ENCODE results near the gene COQ3. TPM values are rescaled to one million over a fixed set of nuclear protein-coding genes. Genes with fewer than 3 reads are reported as not detected.
"Not testable (repeated sequence)": the region's sequence is repeated elsewhere in the genome, so short reads cannot be mapped to it uniquely, and the experiment has no call there.

Gene COQ3
- total and polyA plus RNA-seq, 12 donors, result 22.4 to 41.5 (median 33.4) TPM

- intact Hi-C loops (cut with DNase I), result no loop called here
- TF ChIP-seq, protein P1, sequence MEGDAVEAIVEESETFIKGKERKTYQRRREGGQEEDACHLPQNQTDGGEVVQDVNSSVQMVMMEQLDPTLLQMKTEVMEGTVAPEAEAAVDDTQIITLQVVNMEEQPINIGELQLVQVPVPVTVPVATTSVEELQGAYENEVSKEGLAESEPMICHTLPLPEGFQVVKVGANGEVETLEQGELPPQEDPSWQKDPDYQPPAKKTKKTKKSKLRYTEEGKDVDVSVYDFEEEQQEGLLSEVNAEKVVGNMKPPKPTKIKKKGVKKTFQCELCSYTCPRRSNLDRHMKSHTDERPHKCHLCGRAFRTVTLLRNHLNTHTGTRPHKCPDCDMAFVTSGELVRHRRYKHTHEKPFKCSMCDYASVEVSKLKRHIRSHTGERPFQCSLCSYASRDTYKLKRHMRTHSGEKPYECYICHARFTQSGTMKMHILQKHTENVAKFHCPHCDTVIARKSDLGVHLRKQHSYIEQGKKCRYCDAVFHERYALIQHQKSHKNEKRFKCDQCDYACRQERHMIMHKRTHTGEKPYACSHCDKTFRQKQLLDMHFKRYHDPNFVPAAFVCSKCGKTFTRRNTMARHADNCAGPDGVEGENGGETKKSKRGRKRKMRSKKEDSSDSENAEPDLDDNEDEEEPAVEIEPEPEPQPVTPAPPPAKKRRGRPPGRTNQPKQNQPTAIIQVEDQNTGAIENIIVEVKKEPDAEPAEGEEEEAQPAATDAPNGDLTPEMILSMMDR (IDR thresholded peaks at IDR 0.05), result no peak
- 87 to 90% methylated on average over 5 of the region's 5 CpGs for WGBS, 2 donors
Measured at GRCh38 chr6:99341862-99342455, 52.0 kb downstream of the COQ3 start.

DNA sequence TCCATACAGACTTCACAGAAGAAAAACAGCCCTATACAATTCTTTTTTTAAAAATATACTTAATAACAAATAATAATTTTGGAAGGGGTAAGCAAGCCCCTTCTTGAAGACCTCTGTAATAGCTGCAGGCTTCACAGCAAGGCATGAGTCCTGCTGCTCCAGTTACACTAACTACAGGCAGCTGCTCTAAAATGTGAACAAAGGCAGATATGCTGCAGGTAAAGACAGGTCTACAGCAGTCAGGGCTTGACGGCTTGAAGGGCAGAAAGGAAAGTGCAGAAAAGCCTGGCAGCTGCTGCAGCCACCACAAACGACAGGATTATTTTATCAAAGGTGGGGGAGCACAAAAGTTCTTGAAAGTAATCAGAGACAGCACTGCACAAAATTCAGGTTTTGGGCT is 55.8 kb downstream of the COQ3 start:
- H3K9me3 ChIP-seq, result no peaks in the 10 kb centered on the region
- ATAC-seq, result no peak
- H3K27me3 ChIP-seq, result peaks cover 0 to 27% (median 11%) of the 10 kb centered on the region in 7 donors
- 38 to 49% methylated on average over 2 of the region's 2 CpGs for WGBS, 2 donors
- no peaks in the 10 kb centered on the region for H3K4me1 ChIP-seq
- TF ChIP-seq, protein P1 (IDR thresholded peaks at IDR 0.05), result no peak
- no peak for DNase-seq
- H3K27ac ChIP-seq, result no peak overlapping the region
- no peaks in the 10 kb centered on the region for H3K36me3 ChIP-seq
- intact Hi-C loops (cut with DNase I), result no loop called here
- no peak overlapping the region for H3K4me3 ChIP-seq

More at GRCh38 chr6:99341862-99342455, 52.0 kb downstream of the COQ3 start:
- Histone ChIP-seq H3K9me3 (no peaks in the 10 kb centered on the region), H3K4me3 (no peak overlapping the region), H3K36me3 (no peaks in the 10 kb centered on the region), H3K27me3 (peaks cover 0 to 47% (median 0%) of the 10 kb centered on the region in 7 donors), H3K27ac (no peak overlapping the region), H3K4me1 (no peaks in the 10 kb centered on the region)
- DNase-seq (no peak), ATAC-seq (no peak)

GRCh38 chr6:99335298-99335697 is 58.7 kb downstream of the COQ3 start:
- intact Hi-C loops (cut with DNase I); H3K27ac ChIP-seq: not testable (repeated sequence)

DNA sequence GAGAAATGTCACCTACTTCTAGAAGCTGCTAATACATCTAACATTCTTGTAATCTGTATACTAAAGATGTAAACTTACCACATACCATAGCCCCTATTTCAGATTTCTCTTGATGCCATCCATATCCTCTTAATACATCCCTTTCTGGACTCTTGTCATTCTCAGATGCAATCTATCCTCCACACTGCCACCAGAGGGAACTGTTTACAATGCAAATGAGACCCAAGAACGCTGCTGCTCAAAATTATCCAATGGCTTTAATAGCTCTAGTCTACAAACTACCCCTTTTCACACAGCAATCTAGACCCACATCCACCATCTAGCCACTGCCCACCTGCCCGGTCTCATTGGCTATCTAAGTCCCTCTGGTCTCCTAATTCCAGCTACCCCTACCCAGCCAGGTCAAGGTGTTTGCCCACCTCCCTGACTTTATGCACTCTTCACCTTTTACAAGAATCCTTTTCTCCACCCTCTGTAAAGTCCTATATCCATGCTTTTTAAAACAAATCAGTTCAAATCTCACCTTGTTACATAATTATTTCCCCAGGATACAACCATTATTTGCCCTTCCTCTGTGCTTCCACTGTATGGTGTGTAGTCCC is 59.4 kb downstream of the COQ3 start:
- WGBS, 2 donors, result 36 to 42% methylated on average over 2 of the region's 2 CpGs
- Histone ChIP-seq H3K4me3 (no peak overlapping the region), H3K36me3 (no peaks in the 10 kb centered on the region), H3K27me3 (peaks cover 0 to 27% (median 11%) of the 10 kb centered on the region in 7 donors), H3K9me3 (no peaks in the 10 kb centered on the region), H3K27ac (no peak overlapping the region), H3K4me1 (no peaks in the 10 kb centered on the region)
- ATAC-seq (peak in 3 of 8 donors; percentile 26 to 52 (median 35)), DNase-seq (no peak)
- TF ChIP-seq, protein P1 (IDR thresholded peaks at IDR 0.05), result peak in 7 of 9 donors; percentile 25 to 57 (median 45)
- intact Hi-C loops (cut with DNase I), result no loop called here

More at GRCh38 chr6:99335298-99335697, 58.7 kb downstream of the COQ3 start:
- 74 to 80% methylated on average over 6 of the region's 6 CpGs for WGBS, 2 donors
- DNase-seq, H3K36me3 ChIP-seq, H3K4me1 ChIP-seq, H3K4me3 ChIP-seq, ATAC-seq, H3K9me3 ChIP-seq: not testable (repeated sequence)
- H3K27me3 ChIP-seq, result peaks cover 0 to 27% (median 11%) of the 10 kb centered on the region in 7 donors

DNA sequence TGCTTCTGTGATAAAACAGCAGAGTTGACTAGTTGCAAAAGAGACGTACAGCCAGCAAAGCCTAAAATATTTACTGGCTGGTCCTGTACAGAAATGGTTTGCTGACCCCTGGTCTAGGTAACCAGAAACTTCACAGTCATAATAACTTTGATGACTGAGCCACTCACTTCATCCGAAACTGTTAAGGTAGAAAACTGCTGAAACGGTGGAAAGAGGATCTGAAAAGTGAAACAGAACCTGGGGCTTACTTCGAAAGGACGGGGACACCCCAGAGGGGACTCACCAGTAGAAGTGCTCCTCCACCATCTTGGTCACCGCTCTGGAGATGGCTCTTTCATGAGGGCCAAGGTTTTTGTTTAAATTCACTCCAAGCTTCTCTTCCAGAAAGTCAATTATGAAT is 60.9 kb downstream of the COQ3 start:
- no peaks in the 10 kb centered on the region for H3K4me1 ChIP-seq
- TF ChIP-seq, protein P1 (IDR thresholded peaks at IDR 0.05), result no peak
- DNase-seq, result no peak
- no peak for ATAC-seq
- intact Hi-C loops (cut with DNase I), result no loop called here
- no peak overlapping the region for H3K4me3 ChIP-seq
- no peaks in the 10 kb centered on the region for H3K36me3 ChIP-seq
- no peak overlapping the region for H3K27ac ChIP-seq
- H3K27me3 ChIP-seq, result peaks cover 0 to 23% (median 11%) of the 10 kb centered on the region in 7 donors
- 78 to 88% methylated on average over 6 of the region's 6 CpGs for WGBS, 2 donors
- no peaks in the 10 kb centered on the region for H3K9me3 ChIP-seq
